CD4-positive, alpha-beta T cell treated with Interleukin-17A for 4 hours (primary cell): ENCODE data around the gene ZBTB16.

ENCODE experiments used
- DNase-seq: peaks from one replicate; pipeline ENCODE4 v3.0.0-alpha.2; 2020; ENCODE audit warnings: mixed read lengths

ZBTB16 gene

DNA sequence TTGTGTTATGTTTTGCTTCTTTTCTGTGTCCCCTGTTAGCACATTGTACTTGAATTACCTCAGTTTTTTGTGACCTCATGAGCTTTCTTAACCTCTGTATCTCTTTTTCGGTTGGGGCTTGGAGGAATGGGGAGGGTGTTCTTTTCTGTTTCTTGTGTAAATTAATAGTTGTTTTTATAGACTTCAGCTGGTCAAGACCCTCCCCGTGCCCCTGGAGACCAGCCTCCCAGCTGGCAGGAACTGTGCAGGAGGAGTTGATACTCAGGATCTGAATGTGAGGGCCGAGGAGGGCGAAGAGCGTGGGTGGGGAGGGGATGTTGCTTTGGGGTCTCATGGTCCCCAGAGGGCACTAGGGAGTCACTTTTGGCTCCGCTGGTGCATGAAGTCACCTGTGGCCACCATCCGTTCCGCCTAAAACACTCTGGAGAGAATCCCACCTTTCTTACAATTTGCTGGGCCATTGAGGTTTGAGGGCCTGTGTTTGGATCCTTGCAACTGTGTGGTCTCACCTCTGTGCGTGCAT, 192.4 kb downstream of the ZBTB16 start:
- no peak for DNase-seq

DNA sequence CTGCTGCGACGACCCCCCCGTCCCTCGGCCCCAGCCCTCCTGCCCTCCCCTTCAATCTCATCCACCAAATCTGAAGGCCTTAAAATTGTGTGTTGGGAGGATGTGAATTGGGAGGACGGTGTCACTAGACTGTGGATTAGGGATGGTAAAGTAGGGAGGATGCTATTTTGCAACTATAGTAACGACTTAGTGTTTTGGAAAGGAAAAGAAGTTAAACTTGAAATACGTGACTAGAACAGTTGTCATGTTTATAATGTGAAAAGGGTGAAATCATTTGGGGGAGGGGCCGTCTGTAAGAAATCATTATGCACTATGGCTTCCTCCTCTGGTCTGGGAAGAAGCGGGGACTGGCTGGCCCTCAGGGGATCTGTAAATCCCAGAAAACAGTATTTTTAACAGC, 193.3 kb downstream of the ZBTB16 start:
- DNase-seq: no peak

DNA sequence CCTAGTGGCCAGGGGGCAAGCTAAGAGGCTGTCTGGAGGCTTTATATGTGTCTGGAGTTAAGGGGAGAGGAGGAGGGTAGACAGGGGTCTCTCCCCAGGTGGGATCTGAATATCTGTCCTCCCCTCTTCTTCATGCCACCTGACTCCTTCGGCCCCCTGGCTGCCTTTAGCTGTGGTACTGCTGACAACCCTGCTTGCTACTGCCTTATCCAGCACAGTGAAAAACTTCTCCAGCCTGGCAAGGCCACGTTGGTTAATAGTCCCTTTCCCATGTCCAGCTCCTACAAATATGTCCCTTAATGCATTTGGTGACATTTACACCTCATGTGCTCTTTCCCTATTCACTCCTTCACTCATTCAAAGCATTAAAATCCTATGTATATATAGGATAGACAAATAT, 194.3 kb downstream of the ZBTB16 start:
- DNase-seq: no peak

DNA sequence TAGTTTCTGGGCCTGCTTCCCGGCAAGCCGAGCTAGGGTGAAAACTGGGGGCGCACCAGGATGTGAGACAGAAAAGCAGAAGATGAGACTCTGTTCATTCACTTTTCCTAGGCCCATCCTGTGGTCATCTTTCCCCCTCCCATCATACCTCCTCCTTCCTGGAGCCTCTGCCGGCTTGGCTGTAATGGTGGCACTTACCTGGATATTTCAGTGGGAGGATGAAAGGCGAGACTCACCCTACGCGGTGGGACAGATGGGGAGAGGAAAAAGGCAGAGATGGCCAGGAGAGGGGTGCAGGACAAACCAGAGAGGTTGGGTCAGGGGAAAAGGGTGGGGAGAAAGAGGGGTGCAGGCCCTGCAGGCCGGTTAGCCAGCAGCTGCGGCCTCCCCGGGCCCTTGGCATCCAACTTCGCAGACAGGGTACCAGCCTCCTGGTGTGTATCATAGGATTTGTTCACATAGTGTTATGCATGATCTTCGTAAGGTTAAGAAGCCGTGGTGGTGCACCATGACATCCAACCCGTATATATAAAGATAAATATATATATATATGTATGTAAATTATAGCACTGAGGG, 195.1 kb downstream of the ZBTB16 start:
- DNase-seq: no peak

DNA sequence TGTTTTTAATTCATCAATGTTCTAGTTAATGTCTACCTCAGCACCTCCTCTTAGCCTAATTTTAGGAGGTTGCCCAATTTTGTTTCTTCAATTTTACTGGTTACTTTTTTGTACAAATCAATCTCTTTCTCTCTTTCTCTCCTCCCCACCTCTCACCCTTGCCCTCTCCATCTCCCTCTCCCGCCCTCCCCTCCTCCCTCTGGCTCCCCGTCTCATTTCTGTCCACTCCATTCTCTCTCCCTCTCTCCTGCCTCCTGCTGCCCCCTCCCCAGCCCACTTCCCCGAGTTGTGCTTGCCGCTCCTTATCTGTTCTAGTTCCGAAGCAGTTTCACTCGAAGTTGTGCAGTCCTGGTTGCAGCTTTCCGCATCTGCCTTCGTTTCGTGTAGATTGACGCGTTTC, 195.8 kb downstream of the ZBTB16 start:
- DNase-seq: no peak

DNA sequence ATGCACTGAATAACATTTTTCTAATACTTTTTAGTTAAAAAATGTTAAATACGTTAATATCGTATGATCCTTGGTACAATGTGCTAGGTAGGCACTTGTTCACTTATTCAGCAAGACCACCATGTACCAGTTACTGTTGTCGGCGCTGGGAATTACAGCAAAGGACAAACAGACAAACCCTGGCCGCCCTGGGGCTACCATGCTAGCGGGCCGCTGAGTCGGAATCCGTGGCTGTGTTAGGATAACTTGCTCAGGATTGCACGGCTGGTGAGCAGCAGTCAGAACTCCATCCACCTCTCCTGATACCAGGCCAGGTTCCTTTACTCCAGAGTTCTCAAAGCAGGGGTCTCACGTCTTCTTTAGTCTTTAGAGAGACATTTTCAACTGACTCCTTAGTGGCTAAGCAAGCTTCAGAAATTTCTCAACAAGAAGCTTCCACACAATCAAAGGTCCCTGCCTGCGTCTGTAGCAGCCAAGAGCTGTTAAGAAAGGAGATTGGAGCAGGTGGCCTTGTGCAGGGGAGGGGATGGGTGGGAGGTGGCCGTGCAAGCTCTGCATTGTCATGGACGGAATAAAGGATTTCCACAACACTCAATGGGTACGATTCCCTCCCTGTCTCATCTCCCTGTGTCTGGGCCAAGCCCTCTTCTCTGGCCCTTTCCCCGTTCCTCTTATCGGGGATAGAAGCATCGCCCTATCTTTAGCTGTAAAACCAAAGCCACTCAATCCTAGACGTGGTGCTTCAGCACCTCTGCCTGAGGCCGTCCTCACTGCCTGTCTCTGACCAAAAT, 196.9 kb downstream of the ZBTB16 start:
- DNase-seq: no peak

DNA sequence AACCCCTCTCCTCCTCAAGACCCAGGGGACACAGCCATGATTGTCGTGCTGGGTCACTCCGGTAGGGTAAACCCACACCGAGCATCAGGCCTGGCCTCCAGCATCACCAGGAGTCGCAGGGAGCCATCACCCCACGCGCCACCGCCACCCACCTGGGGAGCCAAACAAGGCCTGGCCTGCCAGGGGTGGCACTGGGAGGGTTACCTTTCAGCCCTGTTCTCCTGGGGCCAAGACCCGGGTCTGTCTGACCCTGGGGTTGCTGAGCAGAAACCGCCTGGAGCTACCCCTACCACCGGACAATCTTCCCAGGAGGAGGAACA, 197.4 kb downstream of the ZBTB16 start:
- DNase-seq: no peak

DNA sequence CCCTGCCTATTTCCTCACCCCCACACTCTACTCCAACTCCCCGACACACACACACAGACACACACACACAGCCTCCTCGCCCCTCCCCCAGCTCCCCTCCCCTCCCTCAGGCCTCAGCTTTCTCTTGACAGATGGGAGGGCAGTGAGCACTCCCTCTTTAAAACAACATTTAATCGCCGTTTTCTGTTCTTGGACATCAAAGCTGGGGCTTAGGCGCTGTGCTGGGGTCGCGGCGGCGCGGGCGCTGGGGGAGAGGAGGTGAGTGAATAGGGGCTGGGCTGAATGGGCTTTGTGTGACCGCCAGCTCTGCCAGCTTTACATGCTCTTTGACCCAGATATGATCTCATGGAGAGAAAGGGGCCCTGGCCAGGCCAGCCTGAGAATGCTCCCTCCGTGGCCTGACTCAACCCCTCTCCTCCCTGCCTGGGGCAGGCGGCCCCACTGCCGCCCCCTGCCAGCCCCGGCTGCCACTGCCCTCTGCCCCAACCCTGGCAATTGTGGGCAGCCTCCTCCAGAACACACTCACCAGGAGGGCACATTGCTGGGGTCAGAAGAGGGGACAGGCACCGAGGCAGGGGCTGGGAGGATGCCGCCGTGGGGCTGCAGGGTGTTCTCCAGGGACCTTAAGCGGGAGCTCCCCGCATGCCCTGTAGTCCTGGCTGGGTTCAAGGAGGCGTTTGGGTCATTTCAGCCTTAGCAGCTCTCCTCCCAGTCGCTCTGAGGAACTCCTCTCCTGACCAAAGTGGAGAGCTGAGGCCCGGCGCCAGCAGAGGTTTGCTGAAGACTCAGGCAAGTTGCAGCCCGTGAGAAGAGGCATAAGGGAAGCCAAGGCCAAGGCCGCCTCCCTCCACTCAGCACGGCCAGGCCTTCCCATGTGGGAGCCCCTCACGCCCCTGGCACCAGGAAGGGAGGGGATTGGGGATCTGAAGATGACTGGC, 198.4 kb downstream of the ZBTB16 start:
- no peak for DNase-seq

DNA sequence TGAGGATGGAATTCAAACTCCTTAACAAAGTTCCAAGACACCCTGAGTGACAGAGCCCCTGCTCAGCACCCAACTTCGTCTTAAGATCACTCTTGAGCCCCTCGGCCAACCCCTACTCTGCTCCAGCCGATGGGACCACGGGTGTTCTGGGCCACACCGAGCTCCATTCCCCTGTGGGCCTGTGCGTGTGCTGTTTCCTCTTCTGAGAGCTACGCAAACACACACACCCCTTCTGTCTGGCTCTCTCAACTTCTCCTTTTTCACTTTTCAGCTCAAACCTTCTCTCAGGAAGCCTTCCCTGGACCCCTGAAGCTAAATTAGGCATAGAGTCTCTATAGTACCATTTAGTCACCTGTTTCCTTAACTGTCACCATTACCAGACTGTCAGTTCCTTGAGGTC, 199.2 kb downstream of the ZBTB16 start:
- no peak for DNase-seq

DNA sequence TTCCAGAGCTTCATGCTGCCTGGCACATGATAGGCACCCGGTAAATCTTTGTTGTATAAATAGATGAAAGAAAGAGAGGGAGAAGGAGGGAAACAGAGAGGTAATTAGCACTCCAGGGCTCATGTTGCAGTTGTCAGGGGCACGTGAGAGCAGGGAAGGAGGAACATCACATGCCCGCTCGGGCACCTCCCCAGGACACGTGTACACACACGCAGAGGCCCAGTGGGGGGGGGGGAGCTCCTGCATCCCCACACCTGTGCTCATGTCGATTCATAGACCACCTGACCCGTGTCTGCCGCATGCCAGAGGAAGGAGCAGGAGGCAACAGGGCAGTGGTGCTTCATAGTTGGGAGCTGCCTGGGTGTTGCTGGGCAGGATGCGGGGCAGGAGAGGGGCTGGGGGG, 199.6 kb downstream of the ZBTB16 start:
- no peak for DNase-seq

DNA sequence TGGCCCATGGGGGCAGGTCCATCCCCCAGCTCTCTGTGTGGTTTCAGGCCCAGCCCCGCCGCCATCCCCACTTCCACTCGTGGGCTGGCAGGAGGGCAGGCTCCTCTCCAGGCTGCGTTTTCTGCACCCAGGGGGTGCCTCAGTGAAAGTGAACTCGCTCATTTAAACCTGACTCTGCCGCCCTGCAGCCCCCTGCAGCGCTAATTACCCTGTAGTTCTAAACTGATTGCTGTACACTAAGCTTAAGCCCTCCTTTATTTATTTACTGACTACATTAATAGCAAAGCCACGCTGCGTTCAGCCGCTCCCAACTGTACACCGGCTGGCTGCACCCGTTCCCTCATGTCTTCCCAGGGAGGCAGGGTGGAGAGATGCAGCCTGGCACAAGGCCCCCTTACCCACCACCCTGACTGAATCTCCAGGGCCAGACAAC, 200.1 kb downstream of the ZBTB16 start:
- DNase-seq: no peak

DNA sequence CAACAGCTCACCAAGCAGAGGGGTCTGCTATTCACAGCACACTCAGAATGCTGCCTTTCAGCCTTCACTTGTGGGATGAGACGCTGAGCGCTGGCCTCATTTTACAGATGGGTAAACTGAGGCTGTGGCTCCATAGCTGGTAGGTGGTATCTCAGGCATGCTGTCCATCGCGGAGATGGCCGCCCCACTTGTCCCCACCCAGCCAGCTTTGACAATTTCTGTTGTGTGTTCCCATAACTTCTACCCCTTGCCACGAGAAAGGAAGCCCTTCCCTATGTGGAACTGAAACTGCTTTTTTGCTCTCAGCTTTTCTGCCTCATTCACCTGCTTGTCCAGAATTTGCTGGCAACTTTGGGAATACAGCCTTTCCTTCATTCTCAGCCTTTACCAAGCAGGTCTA, 200.6 kb downstream of the ZBTB16 start:
- no peak for DNase-seq

DNA sequence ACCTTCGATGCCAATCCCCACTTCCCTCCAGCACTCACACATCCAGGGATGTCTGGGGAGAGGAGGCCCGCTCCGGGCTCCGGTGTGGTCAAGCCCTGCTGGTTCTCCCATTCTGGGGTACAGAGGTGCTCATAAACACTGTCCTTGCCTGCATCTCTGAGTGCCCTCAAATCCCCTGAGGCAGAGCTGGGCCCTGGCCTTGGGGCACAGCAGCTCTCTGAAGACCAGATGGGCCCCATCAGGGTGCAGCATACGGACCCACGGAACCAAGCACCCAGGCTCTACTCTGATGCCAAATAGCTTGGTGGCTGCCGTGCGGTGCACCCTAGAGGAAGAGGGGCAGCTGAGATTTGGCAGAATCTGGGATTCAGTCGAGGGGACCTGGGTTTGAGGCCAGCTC, 201.0 kb downstream of the ZBTB16 start:
- DNase-seq: no peak

DNA sequence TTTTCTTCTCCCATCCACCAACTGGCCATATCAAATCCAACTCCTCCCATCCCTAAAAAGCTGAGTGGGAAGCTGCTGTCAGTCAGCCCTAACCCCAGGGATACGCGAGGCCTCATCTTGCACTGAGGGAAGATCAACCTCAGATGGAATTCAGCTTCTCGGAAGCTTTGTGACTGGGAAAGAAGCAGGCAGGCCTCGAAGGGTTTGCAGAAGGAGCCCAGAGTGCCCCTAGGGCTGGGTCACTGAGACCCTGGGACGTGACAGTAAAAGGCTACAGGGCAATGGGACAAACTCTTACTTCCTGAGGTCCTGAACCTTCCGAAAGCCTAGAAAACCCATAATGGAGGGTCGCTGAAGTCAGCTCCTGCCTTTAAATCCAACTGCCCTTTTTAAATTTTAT, 202.3 kb downstream of the ZBTB16 start:
- no peak for DNase-seq

DNA sequence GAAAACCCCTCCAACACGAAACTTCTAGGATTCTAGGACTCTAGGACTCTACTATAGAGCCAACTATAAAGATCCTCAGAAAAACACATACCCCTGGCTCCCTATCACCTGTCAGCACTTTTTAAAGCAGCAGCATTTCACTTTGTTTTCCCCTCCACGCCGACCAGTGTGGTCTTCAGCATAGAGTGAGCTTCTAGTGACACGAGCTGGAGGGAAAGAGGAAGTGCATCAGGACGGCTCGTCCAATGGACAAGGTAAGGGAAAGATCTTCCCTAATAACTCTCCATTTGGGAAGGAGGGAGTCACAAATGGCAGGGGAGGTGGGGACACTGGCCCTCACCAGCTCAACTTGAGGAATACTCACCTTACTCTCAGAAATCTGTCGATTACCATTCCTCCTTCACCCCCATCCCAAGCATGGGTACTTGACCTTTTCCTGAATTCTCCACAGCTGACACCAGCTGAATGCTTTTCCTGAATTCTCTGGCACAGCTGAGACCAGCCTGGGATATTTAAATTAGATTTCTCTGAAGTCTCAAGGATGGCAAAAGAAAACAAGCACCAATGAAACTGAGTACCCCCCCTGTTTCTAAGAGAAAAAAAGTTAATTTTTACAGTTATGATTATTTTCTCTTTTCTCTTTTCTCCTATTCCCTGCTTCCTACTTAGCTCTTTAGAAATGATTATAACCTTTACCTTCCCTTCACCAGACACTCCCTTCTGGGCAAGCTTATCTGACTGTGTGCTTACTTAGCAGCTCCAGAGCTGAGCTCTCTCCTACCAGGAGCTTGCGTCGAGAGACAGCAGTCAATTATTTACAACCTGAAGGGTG, 203.4 kb downstream of the ZBTB16 start:
- peak; percentile 26 for DNase-seq

DNA sequence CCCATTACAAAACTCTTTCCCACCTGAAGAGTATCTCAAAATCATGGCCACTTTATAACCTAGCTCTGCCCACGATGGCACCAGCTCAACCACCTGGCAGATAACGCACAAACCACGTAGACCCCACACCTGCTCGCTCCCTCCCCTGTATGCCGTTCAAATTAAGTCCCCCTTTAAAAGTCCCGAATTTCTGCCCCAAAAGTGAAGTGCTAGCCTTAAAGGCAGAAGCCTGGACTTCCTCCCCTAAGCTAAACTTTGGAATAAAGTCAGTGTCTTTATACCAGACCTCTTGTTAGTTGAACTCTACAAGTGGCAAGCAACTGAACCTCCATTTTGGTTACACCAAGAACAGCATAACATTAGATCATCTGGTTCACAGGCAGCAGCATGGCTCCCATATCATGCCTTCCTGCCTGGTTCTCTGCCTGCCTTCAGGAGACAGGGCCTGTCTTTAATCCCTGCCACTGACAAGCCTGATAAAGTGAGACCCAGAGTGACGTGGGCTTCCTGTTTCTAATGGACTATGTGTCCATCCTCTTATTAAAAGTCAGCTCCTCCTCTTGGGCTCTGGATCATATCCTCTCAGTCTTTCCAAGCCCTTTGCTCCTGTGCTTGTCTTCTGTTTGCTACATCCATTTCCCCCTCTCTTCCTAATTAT, 204.1 kb downstream of the ZBTB16 start:
- DNase-seq: no peak

DNA sequence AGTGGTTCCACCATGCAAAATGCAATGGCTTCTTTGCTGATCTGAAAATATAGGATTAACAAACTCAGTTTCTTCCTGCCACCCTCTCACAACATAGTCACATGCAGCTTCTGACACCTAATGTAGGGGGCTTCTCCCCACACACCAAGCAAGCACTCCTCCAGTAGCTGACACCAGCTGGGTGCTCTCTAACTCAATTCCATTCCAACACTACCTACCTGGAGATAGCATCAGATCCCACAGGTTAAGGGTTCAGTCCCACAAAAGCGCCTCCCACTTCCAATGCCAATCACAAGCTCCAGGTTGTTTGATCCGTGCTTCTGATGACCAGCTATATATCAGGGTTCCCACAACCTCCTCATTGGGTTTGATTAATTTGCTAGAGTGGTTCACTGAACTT, 204.9 kb downstream of the ZBTB16 start:
- no peak for DNase-seq

DNA sequence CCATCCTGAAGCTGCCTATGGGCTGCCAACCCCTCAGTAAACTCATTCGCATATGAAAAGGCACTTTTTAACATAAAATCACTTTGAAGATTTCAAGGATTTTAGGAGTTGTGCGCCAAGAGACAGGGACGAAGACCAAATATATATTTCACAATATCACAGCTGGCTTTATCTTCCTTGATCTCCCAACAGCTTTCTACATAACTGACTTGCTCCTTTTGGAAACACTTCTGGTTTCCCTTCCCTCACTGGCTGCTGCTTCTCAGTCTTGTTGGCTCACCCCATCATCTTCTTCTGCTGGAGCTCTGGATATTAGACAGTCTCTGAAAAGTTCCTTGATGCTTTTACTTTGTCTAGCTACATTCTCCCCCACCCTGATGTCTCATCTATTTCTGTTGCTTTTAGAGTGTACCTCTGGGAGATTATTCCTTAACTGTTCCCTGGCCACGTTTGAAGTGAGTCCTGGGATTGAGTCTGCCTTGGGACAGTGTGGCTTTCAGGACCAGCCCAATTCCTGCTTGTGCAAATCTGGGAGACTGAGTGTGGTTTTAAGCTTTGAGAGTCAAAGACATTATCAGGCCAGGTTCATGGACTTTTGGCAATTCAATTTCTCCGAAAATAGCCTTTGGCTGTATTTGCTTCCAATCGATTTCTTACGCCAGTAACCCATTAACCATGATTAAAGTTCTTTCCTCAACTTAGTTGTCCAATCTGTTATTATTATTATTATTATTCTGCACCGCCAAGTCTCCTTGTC, 205.8 kb downstream of the ZBTB16 start:
- no peak for DNase-seq

DNA sequence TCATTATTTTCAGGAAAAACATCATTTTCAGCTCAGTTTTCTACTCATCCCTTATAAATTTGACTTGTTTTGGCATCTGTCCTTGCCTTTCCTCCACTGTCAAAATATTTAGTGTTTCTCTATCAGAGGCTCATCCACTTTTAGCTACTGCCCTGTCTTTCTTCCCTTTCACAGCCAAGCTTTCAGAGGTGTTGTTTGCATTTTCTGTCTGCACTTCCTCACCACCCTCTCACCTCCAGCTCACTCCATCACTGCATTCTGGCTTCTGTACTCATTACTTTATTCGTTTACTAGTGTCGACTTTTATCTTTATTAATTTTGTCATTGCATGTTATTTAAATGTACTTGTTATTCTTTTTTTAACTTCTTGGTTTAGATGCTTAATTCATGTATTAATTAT, 210.0 kb downstream of the ZBTB16 start:
- no peak for DNase-seq

DNA sequence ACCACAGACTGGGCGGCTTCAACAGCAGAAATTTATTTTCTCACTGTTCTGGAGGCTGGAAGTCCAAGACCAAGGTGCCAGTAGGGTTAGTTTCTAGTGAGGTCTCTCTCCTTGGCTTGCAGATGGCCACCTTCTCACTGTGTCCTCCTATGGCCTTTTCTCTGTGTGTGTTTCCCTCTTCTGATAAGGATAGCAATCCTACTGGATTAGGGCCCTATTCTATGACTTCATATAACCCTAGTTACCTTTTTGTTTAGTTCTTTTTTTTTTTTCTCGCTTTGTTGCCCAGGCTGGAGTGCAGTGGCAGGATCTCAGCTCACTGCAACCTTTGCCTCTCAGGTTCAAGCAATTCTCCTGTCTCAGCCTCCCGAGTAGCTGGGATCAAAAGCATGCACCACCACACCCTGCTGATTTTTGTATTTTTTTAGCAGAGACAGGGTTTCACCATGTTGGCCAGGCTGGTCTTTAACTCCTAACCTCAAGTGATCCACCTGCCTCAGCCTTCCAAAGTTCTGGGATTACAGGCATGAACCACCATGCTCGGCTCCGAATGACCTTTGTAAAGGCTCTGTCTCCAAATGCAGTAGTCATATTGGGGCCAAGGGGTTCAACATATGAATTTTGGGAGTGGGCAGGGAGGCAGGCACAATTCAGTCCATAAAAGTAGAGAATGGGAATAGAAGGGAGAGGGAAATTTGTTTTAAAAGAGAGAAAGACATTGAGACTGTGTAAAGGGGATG, 211.2 kb downstream of the ZBTB16 start:
- DNase-seq: no peak

DNA sequence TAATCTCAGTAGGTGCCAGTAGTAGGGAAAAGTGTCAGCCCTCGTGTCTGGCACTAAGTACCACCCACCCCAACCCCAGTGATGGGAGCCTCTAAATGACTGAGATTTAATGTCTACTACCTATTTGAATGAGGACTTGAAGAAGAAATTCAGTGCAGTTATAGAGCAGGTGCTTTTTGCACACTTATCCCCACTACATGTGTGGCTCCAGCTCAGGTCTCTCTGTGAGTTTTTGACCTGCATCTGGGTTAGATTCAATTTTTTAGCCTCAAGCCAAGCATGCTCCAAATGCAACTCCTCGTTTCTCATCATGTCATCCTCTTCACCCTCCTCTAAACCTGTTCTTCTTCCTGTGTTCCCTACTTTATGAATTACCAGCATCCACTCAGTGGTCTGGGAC, 211.8 kb downstream of the ZBTB16 start:
- no peak for DNase-seq
